ENCODE results near the gene POFUT1. TPM values are rescaled to one million over a fixed set of nuclear protein-coding genes. Genes with fewer than 3 reads are reported as not detected.

POFUT1 gene
- polyA plus RNA-seq, 3 donors = 42.8 to 46.6 (median 43.1) TPM

DNA sequence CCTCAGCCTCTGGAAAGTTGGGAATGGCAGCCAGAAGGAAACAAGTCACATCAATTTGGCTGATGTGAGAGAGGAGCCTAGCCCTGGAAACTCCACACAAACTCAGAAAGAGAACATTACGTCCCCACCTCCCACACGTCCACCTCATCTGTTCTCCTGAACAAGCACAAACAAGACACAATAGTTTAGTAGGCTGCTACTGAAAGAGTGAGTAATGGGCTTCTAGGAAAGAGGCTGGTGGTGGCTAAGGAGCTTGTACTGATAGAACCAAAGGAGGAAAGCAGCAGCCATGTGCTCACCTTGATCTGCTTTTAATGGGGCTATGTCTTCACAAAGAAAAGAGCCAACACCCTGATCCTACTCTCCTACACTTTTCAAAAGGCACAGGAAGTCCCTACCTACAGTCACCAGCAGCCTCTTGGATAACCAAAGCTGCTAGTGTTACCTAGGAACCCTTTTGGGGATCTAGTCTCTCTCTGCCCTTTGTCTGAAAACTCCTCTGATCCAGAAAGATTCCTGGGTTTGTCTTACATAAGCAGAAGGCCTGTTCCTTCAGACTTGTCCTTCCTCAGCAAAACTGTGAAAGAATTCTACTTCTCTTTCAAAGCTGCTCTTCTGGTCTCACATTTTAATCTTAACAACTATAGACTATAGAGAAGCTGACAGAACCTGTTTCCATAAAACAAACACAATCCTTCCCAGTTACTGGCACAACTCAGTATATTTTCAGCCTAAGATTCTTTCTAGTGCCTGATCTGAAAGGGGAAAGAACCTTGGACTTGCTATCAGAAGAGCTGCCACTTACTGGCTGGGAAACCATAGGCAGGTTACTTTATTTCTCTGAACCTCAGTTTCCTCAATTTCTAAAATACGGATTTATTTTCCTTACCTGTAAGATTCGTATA lies 3.2 kb upstream of the POFUT1 start:
- DNase-seq = no peak

DNA sequence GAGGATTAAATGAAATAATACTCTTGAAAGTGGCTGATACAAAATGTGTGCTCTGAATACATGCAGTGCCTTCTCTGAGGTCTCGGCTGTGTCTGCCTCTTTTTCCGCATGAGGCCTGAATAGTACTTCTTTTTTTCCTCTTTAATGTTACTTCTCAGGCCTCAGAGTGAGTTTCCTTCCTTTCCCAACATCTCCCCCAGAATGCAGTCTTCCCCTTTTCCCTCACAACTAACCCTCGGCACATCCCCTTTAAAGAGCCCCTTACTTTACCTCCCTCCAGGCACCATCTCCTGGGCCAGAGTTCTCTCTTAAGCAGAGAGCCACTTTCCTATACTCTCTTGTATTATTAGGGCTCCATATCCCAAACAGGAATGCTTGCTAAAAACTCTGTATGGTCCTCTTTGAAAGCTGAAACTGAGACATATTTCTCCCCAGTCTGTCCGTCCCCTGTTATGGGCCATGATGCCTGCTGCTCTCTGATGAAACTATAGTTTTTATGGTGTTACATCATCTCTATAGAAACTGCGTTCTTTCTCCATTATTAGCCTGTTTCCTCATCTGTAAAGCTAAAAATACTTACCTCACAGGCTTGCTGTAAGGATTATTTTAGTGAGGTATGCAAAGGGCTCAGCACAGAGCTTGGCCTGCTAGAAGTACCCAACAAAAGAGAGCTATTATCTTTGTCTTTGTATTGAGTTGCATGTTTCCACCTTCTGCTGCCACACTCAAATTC lies 2.4 kb upstream of the POFUT1 start:
- DNase-seq = no peak

GRCh38 chr20:32205843-32206759 lies 1.6 kb upstream of the POFUT1 start:
- DNase-seq = no peak

- no peak for DNase-seq
These were observed 687 bp upstream of the POFUT1 start for GRCh38 chr20:32206760-32207625.

DNA sequence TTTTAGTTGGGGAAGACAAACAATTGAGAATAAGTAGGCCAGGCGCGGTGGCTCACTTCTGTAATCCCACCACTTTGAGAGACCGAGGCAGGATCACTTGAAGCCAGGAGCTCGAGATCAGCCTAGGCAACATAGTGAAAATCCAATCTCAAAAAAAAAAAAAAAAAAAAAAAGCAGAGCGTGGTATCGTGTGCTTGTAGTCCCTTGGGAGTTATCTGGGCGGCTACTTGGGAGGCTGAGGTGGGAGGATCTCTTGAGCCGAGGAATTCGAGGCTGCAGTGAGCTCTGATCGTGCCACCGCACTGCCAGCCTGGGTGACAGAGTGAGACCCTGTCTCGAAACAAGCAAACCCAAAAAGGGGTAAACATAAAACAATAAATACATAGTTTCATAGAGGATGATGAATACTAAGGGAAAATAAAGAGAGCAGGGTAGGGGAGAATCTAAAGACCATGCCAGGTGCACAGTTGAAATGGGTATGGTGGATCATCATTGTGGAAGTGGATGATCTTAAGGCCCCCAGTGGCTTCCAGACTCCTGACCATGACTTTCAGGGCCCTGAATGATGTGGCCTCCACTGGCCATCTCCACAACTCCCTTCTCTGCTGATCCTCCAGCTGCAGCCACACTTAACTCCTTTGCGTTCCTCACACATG lies 947 bp downstream of the POFUT1 start:
- DNase-seq = no peak

GRCh38 chr20:32209850-32210605 lies 2.3 kb downstream of the POFUT1 start:
- DNase-seq = no peak

DNA sequence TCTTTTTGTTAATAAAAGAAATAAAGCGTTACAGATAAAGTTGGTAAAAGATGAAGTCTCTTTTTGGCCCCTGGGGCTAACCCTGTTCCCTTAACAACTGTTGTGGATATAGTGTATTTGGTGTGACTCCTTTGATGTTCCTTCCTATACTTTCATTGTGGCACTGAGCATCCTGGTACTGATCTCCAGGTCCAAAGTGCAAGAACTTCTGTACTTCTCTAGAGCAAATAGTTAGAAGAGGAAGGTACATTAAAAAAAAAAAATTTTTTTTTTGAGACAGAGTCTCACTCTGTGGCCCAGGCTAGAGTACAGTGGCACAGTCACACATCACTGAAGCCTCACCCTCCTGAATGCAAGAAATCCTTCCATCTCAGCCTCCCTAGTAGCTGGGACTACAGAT lies 6.2 kb downstream of the POFUT1 start:
- no peak for DNase-seq

DNA sequence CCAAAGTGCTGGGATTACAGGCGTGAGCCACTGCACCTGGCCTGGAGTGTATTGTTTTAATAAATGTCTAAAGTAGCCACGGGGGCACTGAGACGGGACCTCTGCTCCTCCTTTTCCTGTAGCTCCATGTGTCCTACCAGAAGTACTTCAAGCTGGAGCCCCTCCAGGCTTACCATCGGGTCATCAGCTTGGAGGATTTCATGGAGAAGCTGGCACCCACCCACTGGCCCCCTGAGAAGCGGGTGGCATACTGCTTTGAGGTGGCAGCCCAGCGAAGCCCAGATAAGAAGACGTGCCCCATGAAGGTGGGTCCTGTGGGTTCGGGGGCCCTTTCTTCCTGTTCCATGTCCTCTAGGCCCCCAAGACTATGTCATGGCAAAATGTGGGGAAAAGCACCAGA lies 7.5 kb downstream of the POFUT1 start:
- no peak for DNase-seq

DNA sequence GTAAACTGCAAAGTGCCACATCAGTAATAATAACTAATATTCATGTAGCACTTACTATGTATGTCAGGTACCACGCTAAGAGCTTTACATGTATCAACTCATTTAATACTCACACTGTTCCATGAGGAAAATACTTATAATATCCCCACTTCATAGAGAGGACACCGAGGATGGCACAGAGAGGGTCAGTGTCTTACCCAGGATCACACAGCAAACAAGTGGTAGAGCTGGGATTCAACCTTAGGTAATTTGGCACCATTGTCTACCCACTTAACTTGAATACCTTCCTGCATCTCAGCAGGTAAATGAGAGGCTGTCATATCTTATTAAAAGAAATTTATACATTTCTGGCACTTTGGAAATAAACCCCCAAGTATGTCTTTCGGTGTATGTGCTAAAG lies 8.0 kb downstream of the POFUT1 start:
- DNase-seq = no peak

GRCh38 chr20:32216179-32217142 lies 8.8 kb downstream of the POFUT1 start:
- DNase-seq = no peak

DNA sequence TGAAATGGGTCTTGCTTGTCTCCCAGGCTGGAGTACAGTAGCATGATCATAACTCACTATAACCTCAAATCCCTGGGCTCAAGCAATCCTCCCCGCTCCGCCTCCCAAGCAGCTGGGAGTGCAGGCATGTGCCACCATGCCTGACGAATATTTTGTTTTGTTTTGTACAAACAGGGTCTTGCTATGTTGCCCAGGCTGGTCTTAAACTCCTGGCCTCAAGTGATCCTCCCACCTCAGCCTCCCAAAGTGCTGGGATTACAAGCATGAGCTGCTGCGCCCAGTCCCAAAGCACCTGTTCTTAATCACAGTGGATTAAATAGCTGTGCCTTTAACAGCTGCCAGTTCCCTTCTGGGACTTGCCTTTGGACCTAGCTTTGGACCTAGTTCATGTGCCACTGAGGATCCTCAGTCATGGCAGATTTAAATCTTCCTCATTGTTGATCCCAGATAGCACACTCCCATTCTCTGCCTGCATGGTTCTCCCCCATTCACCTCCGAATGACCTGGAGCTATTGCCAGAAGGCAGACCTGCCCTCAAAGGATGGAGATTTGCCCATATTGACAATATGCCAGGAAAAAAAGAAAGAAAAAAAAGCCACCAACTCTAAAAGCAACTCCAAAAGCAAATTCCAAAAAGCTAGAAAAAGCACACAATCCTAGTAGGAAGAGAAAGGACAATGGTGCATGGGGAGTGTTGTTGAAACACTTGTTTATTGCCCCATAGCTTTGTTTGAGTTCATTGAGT lies 10.6 kb downstream of the POFUT1 start:
- no peak for DNase-seq

DNA sequence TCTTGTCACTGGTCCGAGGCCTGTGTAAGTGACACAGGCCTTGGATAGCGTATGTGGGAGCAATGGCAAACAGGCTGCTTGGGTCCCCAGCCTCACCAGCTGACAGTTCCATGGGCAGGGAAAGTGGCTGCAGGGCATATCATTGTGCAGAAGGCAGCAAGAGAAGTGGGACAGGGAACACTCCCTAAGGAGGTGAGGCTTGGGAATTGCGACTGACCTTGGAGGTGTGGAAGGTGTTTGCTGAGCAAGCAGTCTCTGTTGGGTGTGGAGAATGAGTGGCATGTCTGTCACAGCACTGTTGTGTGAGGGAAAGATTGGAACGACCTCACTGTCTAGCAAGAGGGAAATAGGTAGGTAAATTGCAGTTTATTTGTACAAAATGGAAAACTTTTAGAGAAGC lies 16.8 kb downstream of the POFUT1 start:
- no peak for DNase-seq

DNA sequence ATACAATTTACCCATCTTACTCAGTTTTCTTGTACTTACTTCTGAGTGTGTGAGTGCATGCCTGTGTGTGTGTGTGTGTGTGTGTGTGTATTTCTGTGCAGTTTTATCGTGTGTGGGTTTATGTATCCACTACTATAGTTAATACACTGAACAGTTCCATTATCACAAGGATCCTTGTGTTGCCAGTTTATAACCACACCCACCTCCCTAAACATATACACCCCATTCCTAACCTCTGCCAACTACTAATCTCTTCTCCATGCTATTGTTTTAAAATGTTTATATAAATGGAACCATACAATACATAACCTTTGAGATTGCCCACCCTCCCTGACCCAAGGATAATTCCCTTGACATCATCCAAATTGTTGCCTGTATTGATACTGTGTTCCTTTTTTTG lies 18.7 kb downstream of the POFUT1 start:
- no peak for DNase-seq

DNA sequence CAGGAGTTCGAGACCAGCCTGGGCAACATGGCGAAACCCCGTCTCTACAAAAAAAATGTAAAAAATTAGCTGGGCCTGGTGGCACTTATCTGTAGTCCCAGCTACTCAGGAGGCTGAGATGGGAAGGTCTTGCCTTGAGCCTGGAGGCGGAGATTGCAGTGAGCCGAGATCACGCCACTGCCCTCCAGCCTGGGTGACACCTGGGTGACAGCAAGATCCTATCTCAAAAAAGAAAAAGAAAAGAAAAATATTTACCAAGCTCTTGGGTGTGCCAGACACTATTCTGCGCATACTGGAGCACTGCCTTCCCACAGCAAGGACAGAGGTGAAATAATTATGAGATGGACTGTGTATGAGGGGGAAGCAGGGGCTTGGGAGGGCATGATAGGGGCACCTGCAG lies 19.6 kb downstream of the POFUT1 start:
- no peak for DNase-seq

- DNase-seq = no peak
These were observed 20.3 kb downstream of the POFUT1 start for GRCh38 chr20:32227744-32228688.

- no peak for DNase-seq
These were observed 21.6 kb downstream of the POFUT1 start for GRCh38 chr20:32229251-32229747.

Measured in renal pelvis (tissue), 4 donors.